Fibroblast of lung (primary cell): Measurements from ENCODE around the gene RGL2.
A peak's percentile ranks its signal among the peaks of the same experiment; 100 is the strongest.

Experiments
- EZH2 ChIP-seq: IDR thresholded peaks from 2 replicates; pipeline ENCODE4 v1.5.1; 2012; ENCODE audit warnings: low read length, control low read depth, mild to moderate bottlenecking; ENCODE audit errors: missing control alignments
- TF ChIP-seq, protein P1 (sequence below), 2 donors: IDR thresholded peaks in 1 of 2; conservative IDR thresholded peaks in 1 of 2; 1 replicate in 1 of 2; 2 replicates in 1 of 2; pipeline ENCODE4 v1.5.1; 2011 to 2012; ENCODE audit warnings: low read length in 2 of 2, control low read depth in 1 of 2, inconsistent platforms in 1 of 2, low read depth in 1 of 2, mild to moderate bottlenecking in 1 of 2

DNA sequence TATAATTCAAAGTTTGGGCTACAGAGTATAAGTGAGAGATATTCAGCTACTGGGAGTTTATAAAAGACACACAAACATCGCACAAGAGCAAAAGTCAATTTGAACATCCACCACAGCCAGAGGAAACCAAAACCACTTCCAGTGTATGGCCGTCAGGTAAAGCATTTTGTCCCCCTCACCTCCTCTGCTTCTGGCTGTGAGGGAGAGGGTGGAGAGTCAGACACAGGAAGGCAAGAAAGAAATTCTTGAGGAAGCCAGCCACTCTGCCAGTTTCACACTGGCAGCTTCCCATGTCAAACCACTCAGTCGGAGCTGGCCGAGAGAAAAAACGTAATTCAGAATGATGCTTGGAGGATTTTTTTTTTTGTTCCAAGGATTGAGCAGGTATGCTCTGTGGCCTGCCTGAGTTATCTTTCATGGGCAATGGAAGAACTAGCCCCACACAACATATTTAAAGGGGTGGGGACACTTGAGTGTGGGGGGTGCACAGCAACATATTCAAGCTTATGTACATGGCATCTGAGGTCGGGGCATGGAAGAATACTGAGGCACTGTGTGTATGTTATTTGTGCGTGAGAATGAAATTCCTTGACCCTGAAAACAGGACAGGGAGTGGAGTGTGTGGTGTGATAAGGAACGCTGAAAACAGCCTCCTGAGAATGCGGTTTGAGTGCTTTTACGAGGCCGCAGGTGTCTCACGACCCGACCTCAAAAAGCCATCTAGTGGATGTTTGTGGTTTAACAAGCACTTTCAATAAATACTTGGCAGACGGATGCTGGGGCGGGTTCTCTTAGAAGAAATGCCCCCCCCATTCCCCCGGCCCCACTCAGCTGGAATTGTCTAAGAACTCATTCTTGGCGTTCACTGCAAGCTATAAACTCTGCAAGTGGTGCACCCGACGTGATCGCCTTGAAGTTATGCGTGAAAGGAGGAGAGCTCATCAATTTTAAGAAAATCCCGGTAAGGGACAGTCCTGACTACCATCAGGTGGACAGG lies 46.3 kb upstream of the RGL2 start:
- TF ChIP-seq, protein P1, sequence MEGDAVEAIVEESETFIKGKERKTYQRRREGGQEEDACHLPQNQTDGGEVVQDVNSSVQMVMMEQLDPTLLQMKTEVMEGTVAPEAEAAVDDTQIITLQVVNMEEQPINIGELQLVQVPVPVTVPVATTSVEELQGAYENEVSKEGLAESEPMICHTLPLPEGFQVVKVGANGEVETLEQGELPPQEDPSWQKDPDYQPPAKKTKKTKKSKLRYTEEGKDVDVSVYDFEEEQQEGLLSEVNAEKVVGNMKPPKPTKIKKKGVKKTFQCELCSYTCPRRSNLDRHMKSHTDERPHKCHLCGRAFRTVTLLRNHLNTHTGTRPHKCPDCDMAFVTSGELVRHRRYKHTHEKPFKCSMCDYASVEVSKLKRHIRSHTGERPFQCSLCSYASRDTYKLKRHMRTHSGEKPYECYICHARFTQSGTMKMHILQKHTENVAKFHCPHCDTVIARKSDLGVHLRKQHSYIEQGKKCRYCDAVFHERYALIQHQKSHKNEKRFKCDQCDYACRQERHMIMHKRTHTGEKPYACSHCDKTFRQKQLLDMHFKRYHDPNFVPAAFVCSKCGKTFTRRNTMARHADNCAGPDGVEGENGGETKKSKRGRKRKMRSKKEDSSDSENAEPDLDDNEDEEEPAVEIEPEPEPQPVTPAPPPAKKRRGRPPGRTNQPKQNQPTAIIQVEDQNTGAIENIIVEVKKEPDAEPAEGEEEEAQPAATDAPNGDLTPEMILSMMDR (conservative IDR thresholded peaks at IDR 0.05 in 1 of 2, IDR thresholded peaks at IDR 0.05 in 1 of 2; ENCODE audit: low read depth in 1 of 2, low read length in 2 of 2) = peak; percentile 41 to 58
- TF ChIP-seq EZH2 = no peak
